Endothelial cell (in vitro differentiated cells): ENCODE measurements around the gene CITED1. TPM values are rescaled to one million over a fixed set of nuclear protein-coding genes. Genes with fewer than 3 reads are reported as not detected.
A peak's percentile ranks its signal among the peaks of the same experiment; 100 is the strongest.

Experiments used
- DNase-seq: peaks from one replicate; pipeline ENCODE4 v3.0.0; 2021; ENCODE audit warnings: low spot score
- H3K27ac Mint-ChIP-seq: one replicate; pipeline ENCODE4 v1.8.0; 2021; ENCODE audit warnings: mixed read lengths, inconsistent platforms; ENCODE audit not compliant: unreplicated experiment
- H3K27me3 Mint-ChIP-seq: one replicate; pipeline ENCODE4 v1.8.0; 2021; ENCODE audit warnings: mild to moderate bottlenecking, moderate library complexity, mixed read lengths, inconsistent platforms; ENCODE audit not compliant: unreplicated experiment
- H3K36me3 Mint-ChIP-seq: one replicate; pipeline ENCODE4 v1.8.0; 2021; ENCODE audit warnings: mild to moderate bottlenecking, low read depth, mixed read lengths, inconsistent platforms; ENCODE audit not compliant: unreplicated experiment
- H3K4me1 Mint-ChIP-seq: one replicate; pipeline ENCODE4 v1.8.0; 2021; ENCODE audit warnings: mild to moderate bottlenecking, mixed read lengths, inconsistent platforms; ENCODE audit not compliant: unreplicated experiment
- H3K4me3 Mint-ChIP-seq: one replicate; pipeline ENCODE4 v1.8.0; 2021; ENCODE audit warnings: mild to moderate bottlenecking, mixed read lengths, inconsistent platforms; ENCODE audit not compliant: unreplicated experiment
- H3K9me3 Mint-ChIP-seq: one replicate; pipeline ENCODE4 v1.8.0; 2021; ENCODE audit warnings: mixed read lengths, inconsistent platforms; ENCODE audit not compliant: unreplicated experiment
- CTCF ChIP-seq: fragments of 200-600 bp; sonication (generic); IDR thresholded peaks from one replicate; pipeline ENCODE4 v1.5.0; 2021; ENCODE audit warnings: antibody characterized with exemption; ENCODE audit not compliant: unreplicated experiment
- total RNA-seq: library from RNA; stranded (reverse); fragmentation: NEBNext Ultra II Directional; extraction: Animal tissue kit (Norgen Biotek cat#: 25700); gene quantifications from one replicate; pipeline ENCODE4 v1.2.1, GENCODE V29; 2021; ENCODE audit not compliant: unreplicated experiment

Gene CITED1
- total RNA-seq, 1 donor from 2014 or later: 3.2 TPM

- Mint-ChIP-seq H3K4me1 (peaks cover 7% of the 10 kb centered on the region), H3K4me3 (peak overlapping the region; percentile 19), H3K27me3 (peaks cover 3% of the 10 kb centered on the region), H3K36me3 (peaks cover 7% of the 10 kb centered on the region), H3K9me3 (no peaks in the 10 kb centered on the region), H3K27ac (peak overlapping the region; percentile 46)
- DNase-seq: no peak
- TF ChIP-seq CTCF: no peak
Measured at GRCh38 chrX:72348247-72348979, 42.7 kb upstream of the CITED1 start.

GRCh38 chrX:72347366-72347765, 41.7 kb upstream of the CITED1 start:
- H3K4me3 Mint-ChIP-seq: no peak overlapping the region
- no peaks in the 10 kb centered on the region for H3K9me3 Mint-ChIP-seq

DNA sequence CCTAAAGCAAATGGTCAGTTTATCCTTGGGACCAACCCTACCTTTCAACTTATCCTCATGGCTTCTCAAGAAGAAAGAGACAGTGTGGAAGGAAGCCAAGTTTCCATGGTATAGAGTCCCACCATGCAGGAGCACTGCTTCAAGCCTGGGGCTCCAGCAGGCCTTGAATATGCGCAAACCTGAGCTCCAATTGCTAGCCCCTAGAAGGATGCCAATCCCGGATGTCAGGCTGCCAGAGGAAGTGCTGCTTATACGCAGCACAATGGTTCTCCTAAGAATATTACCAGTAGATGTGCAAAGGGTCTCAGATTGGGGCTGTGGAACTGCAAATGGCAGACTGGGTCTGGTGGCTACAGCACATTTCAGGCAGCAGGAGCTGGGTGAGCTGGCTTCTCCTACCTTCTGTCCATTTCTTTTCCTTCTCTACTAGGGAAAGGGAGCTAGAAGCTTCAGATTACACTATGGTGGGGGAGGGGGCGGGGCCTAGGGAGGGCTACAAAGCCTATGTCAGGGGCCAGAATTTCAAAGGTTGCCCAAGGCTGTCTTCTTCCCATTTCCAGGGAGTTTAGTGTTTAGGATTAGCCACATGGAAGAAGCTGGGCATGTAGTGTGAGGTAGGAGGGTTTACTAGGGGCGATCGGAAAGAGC, 40.7 kb upstream of the CITED1 start:
- DNase-seq: no peak

More at GRCh38 chrX:72347366-72347765, 41.7 kb upstream of the CITED1 start:
- no peak overlapping the region for H3K27ac Mint-ChIP-seq
- TF ChIP-seq CTCF: no peak
- peaks cover 3% of the 10 kb centered on the region for H3K27me3 Mint-ChIP-seq
- H3K36me3 Mint-ChIP-seq: peaks cover 7% of the 10 kb centered on the region
- peaks cover 7% of the 10 kb centered on the region for H3K4me1 Mint-ChIP-seq
- DNase-seq: no peak

DNA sequence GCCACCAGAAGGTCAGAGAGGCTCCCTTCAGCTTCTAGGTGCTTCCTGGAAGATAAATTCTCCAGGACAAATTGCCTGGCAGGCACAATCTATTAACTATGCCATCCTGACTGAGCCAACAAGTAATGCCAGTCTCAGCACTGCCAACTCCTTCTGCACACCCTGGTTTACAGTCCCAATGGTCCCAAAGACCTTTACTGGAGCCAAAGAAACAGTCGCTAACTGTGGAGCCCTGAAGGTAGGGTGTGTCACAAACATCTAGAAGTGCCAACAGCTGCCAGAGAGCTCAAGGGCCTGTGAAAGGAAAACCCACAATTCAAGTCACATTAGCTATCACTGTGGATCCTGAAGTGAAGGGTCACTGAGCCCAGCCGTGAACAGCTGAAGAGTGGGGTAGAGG, 34.9 kb upstream of the CITED1 start:
- Mint-ChIP-seq H3K9me3 (no peaks in the 10 kb centered on the region), H3K36me3 (peaks cover 9% of the 10 kb centered on the region), H3K27ac (no peak overlapping the region), H3K4me3 (no peak overlapping the region), H3K27me3 (peaks cover 2% of the 10 kb centered on the region), H3K4me1 (no peaks in the 10 kb centered on the region)
- DNase-seq: no peak
- TF ChIP-seq CTCF: no peak

More for the DNA sequence above, 40.7 kb upstream of the CITED1 start:
- Mint-ChIP-seq H3K27me3 (peaks cover 3% of the 10 kb centered on the region), H3K4me1 (peaks cover 7% of the 10 kb centered on the region), H3K36me3 (peaks cover 7% of the 10 kb centered on the region), H3K9me3 (no peaks in the 10 kb centered on the region), H3K4me3 (no peak overlapping the region), H3K27ac (no peak overlapping the region)
- no peak for TF ChIP-seq CTCF

DNA sequence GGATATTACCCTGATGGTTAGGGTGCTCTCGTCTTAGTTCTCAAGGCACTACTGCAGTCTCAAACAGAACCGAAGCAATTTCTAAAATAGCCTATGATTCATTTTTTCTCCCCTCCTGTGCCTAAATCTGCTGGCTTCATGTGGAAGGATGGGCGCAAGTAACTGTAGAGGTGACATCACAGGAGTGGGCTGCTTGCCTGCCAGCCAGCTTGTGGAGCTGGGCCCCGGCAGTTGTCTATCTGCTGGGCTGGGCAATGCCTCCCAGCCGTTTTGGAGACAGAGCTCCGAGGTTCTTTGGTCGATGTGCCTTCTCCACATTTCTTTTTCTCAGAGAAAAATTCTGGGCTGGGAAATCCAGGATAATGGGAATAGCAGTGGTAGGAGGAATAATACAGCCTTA, 34.3 kb upstream of the CITED1 start:
- H3K27me3 Mint-ChIP-seq: peaks cover 2% of the 10 kb centered on the region
- no peak for DNase-seq
- peaks cover 9% of the 10 kb centered on the region for H3K36me3 Mint-ChIP-seq
- no peak for TF ChIP-seq CTCF
- H3K9me3 Mint-ChIP-seq: no peaks in the 10 kb centered on the region
- H3K4me1 Mint-ChIP-seq: no peaks in the 10 kb centered on the region
- no peak overlapping the region for H3K4me3 Mint-ChIP-seq
- no peak overlapping the region for H3K27ac Mint-ChIP-seq
